Left ventricle myocardium inferior (tissue), 1 donor: Measurements from ENCODE around the gene WNK1. TPM values are rescaled to one million over a fixed set of nuclear protein-coding genes. Genes with fewer than 3 reads are reported as not detected.
A peak's percentile ranks its signal among the peaks of the same experiment; 100 is the strongest.

Experiments
- DNase-seq: peaks from one replicate; pipeline ENCODE4 v3.0.0-alpha.2; 2020
- H3K27ac ChIP-seq: fragments of 200-600 bp; replicated peaks from 2 replicates; pipeline ENCODE4 v1.8.0; 2021
- H3K27me3 ChIP-seq: fragments of 200-600 bp; 2 replicates; pipeline ENCODE4 v1.8.0; 2021; ENCODE audit warnings: low read depth
- H3K36me3 ChIP-seq: fragments of 200-600 bp; 2 replicates; pipeline ENCODE4 v1.8.0; 2021
- H3K4me1 ChIP-seq: fragments of 200-600 bp; 2 replicates; pipeline ENCODE4 v1.8.0; 2021
- H3K4me3 ChIP-seq: fragments of 200-600 bp; 2 replicates; pipeline ENCODE4 v1.8.0; 2021; ENCODE audit warnings: mild to moderate bottlenecking, moderate library complexity
- H3K9me3 ChIP-seq: fragments of 200-600 bp; replicated peaks from 2 replicates; pipeline ENCODE4 v1.8.0; 2021
- CTCF ChIP-seq: fragments of 200-600 bp; IDR thresholded peaks from 2 replicates; pipeline ENCODE4 v1.8.0; 2021; ENCODE audit warnings: antibody characterized with exemption, mild to moderate bottlenecking, borderline replicate concordance
- intact Hi-C: fragments of 100-400 bp; cut with micrococcal nuclease; formaldehyde crosslinking; loops from one replicate; pipeline ENCODE4 v1.11.0; 2022
- total RNA-seq: library from RNA; stranded (reverse); fragmentation: NEBNext Ultra II Directional; extraction: Animal tissue kit (Norgen Biotek cat#: 25700); gene quantifications from one replicate; pipeline ENCODE4 v1.2.1, GENCODE V29; 2021
- donor health status: DM: no; HTN: yes; CAD: no; lungs with severe emphysema.

WNK1 gene
- total RNA-seq, 1 donor from 2014 or later, result 289 TPM

GRCh38 chr12:730550-730949, 21.8 kb upstream of the WNK1 start:
- no peak overlapping the region for H3K27ac ChIP-seq
- no peak for TF ChIP-seq CTCF
- peaks cover 12% of the 10 kb centered on the region for H3K4me1 ChIP-seq
- H3K9me3 ChIP-seq, result no peaks in the 10 kb centered on the region
- no peaks in the 10 kb centered on the region for H3K27me3 ChIP-seq
- no peaks in the 10 kb centered on the region for H3K36me3 ChIP-seq
- no peak for DNase-seq
- intact Hi-C loops, result no loop called here
- no peak overlapping the region for H3K4me3 ChIP-seq

DNA sequence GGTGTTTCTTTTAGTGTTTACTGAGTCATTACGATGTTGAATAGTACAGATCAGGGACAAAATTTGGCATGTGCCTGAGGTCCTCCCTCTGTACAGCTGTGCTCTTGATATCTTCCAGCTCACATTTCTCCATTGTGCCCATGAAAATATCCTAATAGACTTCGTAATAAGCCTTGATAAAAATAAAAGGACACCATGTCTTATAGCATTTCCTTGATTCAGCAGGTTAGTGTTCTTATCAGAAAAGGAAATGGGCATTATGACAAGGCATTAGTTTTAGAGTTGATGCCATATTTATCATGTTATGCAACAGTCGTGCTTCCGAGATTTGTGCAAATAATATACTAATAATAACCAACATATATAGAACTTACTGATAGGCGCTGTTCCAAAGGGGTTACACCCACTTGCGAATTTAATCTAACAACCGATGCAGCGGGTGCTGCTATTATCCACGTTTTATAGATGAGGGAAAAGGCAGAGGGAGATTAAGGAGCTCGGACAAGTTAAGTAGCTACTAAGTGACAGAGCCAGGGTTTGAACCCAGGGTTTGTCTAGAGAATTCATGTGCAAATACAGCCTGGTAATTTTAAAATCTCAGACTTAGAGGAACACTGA, 15.1 kb upstream of the WNK1 start:
- no peak for DNase-seq
- no peak for TF ChIP-seq CTCF
- Histone ChIP-seq H3K36me3 (no peaks in the 10 kb centered on the region), H3K9me3 (no peaks in the 10 kb centered on the region), H3K4me3 (peak overlapping the region; percentile 17), H3K27ac (peak overlapping the region; percentile 60), H3K4me1 (peaks cover 25% of the 10 kb centered on the region), H3K27me3 (no peaks in the 10 kb centered on the region)
- intact Hi-C loops, result no loop called here

- no peak for DNase-seq
- no peaks in the 10 kb centered on the region for H3K27me3 ChIP-seq
- no peak for TF ChIP-seq CTCF
- no peaks in the 10 kb centered on the region for H3K36me3 ChIP-seq
- H3K27ac ChIP-seq, result peak overlapping the region; percentile 60
- intact Hi-C loops, result no loop called here
- H3K9me3 ChIP-seq, result no peaks in the 10 kb centered on the region
- peaks cover 25% of the 10 kb centered on the region for H3K4me1 ChIP-seq
- H3K4me3 ChIP-seq, result no peak overlapping the region
Observed at GRCh38 chr12:738712-739111, 13.7 kb upstream of the WNK1 start.

GRCh38 chr12:739349-739748, 13.0 kb upstream of the WNK1 start:
- H3K9me3 ChIP-seq, result no peaks in the 10 kb centered on the region
- H3K36me3 ChIP-seq, result no peaks in the 10 kb centered on the region
- intact Hi-C loops, result no loop called here
- TF ChIP-seq CTCF, result no peak
- no peaks in the 10 kb centered on the region for H3K27me3 ChIP-seq
- H3K4me1 ChIP-seq, result peaks cover 25% of the 10 kb centered on the region
- DNase-seq, result no peak
- peak overlapping the region; percentile 60 for H3K27ac ChIP-seq
- no peak overlapping the region for H3K4me3 ChIP-seq

DNA sequence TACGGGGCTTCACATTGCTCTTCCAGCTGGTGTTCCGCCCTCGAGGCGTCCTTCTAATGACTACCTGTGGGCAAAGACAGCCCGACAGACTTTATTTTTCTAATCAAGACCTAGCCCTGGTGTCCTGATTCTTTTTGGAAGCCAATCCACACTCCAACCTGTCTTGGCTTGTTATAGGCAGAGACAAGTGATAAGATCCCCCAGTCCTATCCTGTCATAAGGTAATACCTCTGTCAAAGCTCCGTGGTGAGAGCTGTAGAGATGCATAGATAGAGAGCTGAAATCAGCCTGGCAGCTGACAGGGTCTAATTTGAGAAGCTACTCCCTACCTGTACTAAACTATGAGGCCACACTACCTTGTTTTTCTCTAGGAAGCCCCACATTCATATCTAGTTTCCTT, 11.5 kb upstream of the WNK1 start:
- no peaks in the 10 kb centered on the region for H3K36me3 ChIP-seq
- no peak overlapping the region for H3K27ac ChIP-seq
- intact Hi-C loops, result no loop called here
- peaks cover 25% of the 10 kb centered on the region for H3K4me1 ChIP-seq
- no peaks in the 10 kb centered on the region for H3K27me3 ChIP-seq
- H3K4me3 ChIP-seq, result no peak overlapping the region
- no peak for TF ChIP-seq CTCF
- no peak for DNase-seq
- no peaks in the 10 kb centered on the region for H3K9me3 ChIP-seq
